Esophagus squamous epithelium (tissue), 4 donors: ENCODE measurements around the gene SEC14L1.

ENCODE experiments used
- CTCF ChIP-seq, 6 experiments: fragments of 450-650 bp in 4 of 6; fragments of 200-600 bp in 2 of 6; sonication (generic) in 2 of 6; IDR thresholded peaks; one replicate each; pipeline ENCODE4 v1.5.1; 2016 to 2019; ENCODE audit warnings: antibody characterized with exemption in 6 of 6, mild to moderate bottlenecking in 4 of 6, moderate library complexity in 4 of 6
- POLR2A ChIP-seq, 4 donors: fragments of 450-650 bp; IDR thresholded peaks; one replicate each; pipeline ENCODE4 v1.6.1; 2017; ENCODE audit warnings: antibody characterized with exemption in 4 of 4, mild to moderate bottlenecking in 4 of 4, moderate library complexity in 3 of 4

DNA sequence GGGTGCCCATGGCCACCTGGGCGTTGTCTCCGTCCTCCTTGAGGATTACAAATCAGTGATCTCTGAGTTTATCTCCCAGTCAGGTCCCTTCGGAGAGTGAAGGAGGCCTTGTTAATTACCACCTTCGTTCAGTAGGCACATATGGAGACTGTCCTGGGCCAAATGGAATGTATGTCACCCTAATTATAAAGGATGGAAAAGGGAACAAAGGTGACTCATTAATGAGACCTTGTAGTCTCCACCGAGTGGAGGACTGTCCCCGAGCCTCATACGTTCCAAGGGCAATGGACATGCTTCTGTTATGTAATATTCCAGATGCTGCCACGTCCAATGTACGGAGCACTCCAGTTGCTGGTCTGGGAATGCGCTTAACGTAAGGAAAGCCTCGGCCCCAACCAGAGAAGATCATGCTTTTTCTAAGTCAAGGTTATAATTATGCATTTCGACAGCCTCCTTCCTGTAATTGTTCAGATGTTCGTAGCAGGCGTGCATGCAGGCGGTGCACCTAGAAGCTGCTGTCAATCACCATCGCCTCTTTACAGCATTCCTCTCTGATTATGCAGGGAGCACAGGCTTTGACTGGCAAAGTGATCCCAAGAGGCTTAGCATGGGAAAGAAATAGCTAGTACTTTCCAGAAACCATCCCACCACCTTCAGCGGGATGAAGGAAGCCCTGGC lies 22.4 kb upstream of the SEC14L1 start:
- TF ChIP-seq CTCF (IDR thresholded peaks at IDR 0.05) (no peak), POLR2A (IDR thresholded peaks at IDR 0.05) (no peak)
